GM12872 (cell line): Measurements from ENCODE around the gene C1QTNF6.

Experiments used
- CTCF ChIP-seq: IDR thresholded peaks from 3 replicates; pipeline ENCODE4 v1.5.1; 2011; ENCODE audit warnings: low read depth, mild to moderate bottlenecking, low read length, moderate library complexity; ENCODE audit not compliant: insufficient read depth

C1QTNF6 gene

DNA sequence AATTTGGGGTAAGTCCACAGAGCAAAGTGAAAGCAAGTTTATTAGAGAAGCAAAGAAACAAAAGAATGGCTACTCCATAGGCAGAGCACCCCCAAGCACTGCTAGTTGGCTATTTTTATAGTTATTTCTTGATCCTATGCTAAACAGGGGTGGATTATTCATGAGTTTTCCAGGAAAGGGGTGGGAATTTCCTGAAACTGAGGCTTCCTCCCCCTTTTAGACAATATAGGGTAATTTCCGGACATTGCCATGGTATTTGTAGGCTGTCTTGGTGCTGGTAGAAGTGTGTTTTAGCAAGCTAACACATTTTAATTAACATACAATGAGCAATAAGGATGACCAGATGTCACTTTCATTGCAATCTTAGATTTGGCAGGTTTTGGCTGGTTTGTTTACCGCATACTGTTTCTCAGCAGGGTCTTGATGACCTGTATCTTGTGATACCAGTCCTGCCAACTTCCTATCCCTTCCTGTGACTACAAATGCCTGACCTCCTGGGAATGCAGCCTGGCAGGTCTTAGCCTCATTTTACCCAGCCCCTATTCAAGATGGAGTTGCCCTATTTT is 937 bp upstream of the C1QTNF6 start:
- TF ChIP-seq CTCF = no peak

GRCh38 chr22:37187552-37187890 is 526 bp downstream of the C1QTNF6 start:
- no peak for TF ChIP-seq CTCF

GRCh38 chr22:37186997-37187522 is 987 bp downstream of the C1QTNF6 start:
- no peak for TF ChIP-seq CTCF

DNA sequence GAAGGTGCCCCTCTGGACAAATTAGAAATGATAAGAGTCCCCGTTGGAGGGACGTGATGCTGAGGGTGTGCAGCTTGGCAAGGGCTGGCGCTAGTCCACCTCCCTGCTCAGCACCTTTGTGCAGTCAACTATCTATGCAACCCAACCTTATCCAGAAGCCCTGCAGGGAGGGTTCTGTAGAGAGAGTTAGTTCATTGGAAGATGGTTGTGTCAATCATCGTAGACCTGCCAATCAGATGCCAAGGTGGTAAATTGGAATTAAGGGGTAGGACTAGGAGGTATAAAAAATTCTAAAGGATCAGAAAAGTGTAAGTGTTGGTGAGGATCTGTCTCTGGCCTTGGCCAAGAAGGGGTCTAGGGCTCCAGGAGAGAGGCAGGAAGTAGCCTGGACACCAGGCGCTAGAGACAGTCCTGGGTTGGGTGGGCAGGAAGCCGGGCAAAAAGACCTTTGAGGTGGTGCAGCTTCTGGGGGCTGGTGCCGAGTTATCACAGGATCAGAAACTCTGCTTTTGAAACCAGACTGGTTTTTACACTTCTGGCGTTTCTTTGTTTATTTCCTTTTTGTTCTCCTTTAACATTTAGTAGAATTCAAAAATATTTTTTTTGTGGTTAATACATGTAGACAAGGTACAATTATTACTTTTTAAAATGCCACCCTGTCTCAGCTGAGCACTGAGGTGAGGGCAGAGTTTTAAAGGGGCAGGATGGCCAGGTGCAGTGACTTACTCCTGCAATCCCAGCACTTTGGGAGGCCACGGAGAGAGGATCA is 1.6 kb downstream of the C1QTNF6 start:
- no peak for TF ChIP-seq CTCF

GRCh38 chr22:37185646-37186227 is 2.3 kb downstream of the C1QTNF6 start:
- TF ChIP-seq CTCF = no peak

DNA sequence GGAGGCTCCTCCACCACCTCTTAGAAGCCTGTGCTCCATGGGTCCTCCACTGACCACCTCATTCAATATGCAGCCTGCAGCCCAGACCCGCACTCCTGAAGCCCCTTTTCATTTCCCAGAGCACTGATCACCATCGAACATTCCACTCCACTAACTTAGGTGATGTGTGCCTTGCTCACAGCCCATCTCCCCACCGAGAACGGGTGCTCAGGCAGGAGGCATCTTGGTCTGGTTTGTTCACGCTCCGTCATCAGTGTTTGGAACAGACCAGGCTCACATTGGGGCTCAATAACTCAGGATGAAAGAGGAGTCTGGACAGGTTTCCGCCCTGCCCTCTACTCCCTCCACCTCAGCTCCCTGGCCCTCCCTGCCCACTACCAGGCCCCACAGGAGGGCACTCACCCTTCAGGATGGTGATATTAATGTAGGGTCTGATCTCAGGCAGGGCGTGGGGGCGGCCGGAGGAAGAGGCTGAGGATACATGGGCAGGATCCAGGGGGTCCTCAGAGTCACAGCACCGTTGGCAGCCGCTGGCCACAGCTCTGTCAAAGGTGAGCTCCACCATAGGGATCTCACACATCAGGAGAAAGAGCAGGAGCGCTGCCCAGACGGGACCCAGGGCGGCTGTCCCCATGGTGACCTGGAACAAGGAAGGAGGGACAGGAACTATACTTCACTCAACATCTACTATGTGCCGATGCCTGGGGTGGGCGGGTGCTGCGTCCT is 3.1 kb downstream of the C1QTNF6 start:
- TF ChIP-seq CTCF = no peak

DNA sequence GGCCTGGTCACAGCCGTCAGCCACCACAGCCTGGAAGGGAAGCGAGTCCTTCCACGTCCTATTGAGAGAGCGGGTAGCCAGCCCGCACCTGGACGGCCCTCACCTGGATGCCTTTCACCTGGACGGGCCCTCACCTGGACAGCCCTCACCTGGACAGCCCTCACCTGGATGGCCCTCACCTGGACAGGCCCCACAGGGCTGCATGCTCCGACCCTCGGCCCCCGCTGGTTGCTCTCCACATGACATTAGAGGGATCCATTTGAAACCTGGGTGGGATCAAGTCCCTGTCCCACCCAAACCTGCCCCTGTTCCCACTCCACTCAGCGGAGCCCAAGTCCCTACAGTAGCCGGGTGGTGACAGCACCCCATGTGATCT is 3.7 kb downstream of the C1QTNF6 start:
- TF ChIP-seq CTCF = no peak
